Measurements from ENCODE around the gene WDR45. TPM values are rescaled to one million over a fixed set of nuclear protein-coding genes. Genes with fewer than 3 reads are reported as not detected.

Gene WDR45
- total RNA-seq, 1 experiment from 2014 or later, result 31.8 TPM

DNA sequence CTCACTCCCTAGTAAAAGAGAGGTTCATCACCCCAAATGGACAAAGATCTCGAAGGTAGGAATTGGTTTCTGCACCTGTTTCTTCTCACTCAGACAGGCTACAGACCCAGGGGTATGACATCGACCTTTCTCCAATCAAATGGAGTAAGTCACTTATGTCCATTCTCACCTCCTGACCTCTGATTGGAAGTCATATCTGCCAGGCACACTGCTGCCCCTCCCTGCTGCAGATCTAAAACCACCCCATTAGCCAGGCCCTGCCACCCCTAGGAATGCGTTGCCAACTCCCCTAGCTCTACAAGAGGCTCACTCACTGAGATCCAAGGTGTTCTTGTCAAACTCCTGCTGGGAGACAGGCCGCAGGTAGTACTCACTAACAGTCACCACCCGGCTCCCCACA, 37.0 kb upstream of the WDR45 start:
- TF ChIP-seq, protein P1, sequence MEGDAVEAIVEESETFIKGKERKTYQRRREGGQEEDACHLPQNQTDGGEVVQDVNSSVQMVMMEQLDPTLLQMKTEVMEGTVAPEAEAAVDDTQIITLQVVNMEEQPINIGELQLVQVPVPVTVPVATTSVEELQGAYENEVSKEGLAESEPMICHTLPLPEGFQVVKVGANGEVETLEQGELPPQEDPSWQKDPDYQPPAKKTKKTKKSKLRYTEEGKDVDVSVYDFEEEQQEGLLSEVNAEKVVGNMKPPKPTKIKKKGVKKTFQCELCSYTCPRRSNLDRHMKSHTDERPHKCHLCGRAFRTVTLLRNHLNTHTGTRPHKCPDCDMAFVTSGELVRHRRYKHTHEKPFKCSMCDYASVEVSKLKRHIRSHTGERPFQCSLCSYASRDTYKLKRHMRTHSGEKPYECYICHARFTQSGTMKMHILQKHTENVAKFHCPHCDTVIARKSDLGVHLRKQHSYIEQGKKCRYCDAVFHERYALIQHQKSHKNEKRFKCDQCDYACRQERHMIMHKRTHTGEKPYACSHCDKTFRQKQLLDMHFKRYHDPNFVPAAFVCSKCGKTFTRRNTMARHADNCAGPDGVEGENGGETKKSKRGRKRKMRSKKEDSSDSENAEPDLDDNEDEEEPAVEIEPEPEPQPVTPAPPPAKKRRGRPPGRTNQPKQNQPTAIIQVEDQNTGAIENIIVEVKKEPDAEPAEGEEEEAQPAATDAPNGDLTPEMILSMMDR (conservative IDR thresholded peaks at IDR 0.05; ENCODE audit: low read depth, low read length), result no peak
- no peak for TF ChIP-seq EZH2 (IDR thresholded peaks at IDR 0.05; ENCODE audit: borderline replicate concordance, low read depth, low read length, poor library complexity, severe bottlenecking)

GRCh38 chrX:49116076-49116475, 36.4 kb upstream of the WDR45 start:
- Histone ChIP-seq H3K4me1 (ENCODE audit: insufficient read depth, low read length, poor library complexity, severe bottlenecking) (no peaks in the 10 kb centered on the region), H3K27ac (ENCODE audit: low read depth, low read length, poor library complexity, severe bottlenecking) (no peak overlapping the region), H3K27me3 (replicated peaks; ENCODE audit: insufficient read depth, low read depth, low read length, poor library complexity) (no peaks in the 10 kb centered on the region), H3K36me3 (ENCODE audit: insufficient read depth, low read length, poor library complexity, severe bottlenecking) (peaks cover 9% of the 10 kb centered on the region), H3K4me3 (ENCODE audit: low read depth, low read length, poor library complexity, severe bottlenecking) (no peak overlapping the region), H3K9me3 (ENCODE audit: low read depth, low read length, poor library complexity, severe bottlenecking) (no peaks in the 10 kb centered on the region)
- POLR2A ChIA-PET (ENCODE audit: low non-redundant PET), result no interaction called here
- DNase-seq (ENCODE audit: low spot score), result no peak
- BruUV-seq (replicated peaks), result no TSS peak
- intact Hi-C loops (cut with micrococcal nuclease; ENCODE audit: unreplicated experiment), result no loop called here
- TF ChIP-seq EZH2 (IDR thresholded peaks at IDR 0.05; ENCODE audit: borderline replicate concordance, low read depth, low read length, poor library complexity, severe bottlenecking), result no peak
- TF ChIP-seq, protein P1 (conservative IDR thresholded peaks at IDR 0.05; ENCODE audit: low read depth, low read length), result no peak
- CTCF ChIA-PET, result no interaction called here

More for the DNA sequence above, 37.0 kb upstream of the WDR45 start:
- Histone ChIP-seq H3K4me3 (ENCODE audit: low read depth, low read length, poor library complexity, severe bottlenecking) (no peak overlapping the region), H3K4me1 (ENCODE audit: insufficient read depth, low read length, poor library complexity, severe bottlenecking) (no peaks in the 10 kb centered on the region), H3K27ac (ENCODE audit: low read depth, low read length, poor library complexity, severe bottlenecking) (no peak overlapping the region), H3K9me3 (ENCODE audit: low read depth, low read length, poor library complexity, severe bottlenecking) (no peaks in the 10 kb centered on the region), H3K27me3 (replicated peaks; ENCODE audit: insufficient read depth, low read depth, low read length, poor library complexity) (no peaks in the 10 kb centered on the region), H3K36me3 (ENCODE audit: insufficient read depth, low read length, poor library complexity, severe bottlenecking) (peaks cover 9% of the 10 kb centered on the region)
- POLR2A ChIA-PET (ENCODE audit: low non-redundant PET), result no interaction called here
- intact Hi-C loops (cut with micrococcal nuclease; ENCODE audit: unreplicated experiment), result no loop called here
- DNase-seq (ENCODE audit: low spot score), result no peak
- no TSS peak for BruUV-seq (replicated peaks)
- CTCF ChIA-PET, result no interaction called here

DNA sequence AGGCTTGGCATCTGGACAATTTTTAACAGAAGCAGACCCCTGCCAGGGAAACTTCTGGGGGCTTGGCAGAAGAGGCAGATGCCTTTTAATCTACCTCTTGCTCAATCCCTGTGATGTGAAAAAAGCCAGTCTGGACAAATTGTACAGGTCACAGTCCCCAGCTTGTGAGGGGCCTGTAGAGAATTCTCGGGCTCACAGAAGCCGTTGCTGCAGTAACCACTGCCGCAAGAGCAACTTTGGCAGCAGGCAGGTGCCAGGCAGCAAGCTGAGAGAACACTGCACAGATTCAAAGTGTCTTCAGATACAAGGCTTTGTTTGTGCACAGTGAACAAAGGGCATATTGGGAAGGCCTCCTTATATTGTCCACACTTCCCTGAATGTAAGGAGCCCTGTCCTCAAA, 32.1 kb upstream of the WDR45 start:
- no peak for TF ChIP-seq EZH2 (IDR thresholded peaks at IDR 0.05; ENCODE audit: borderline replicate concordance, low read depth, low read length, poor library complexity, severe bottlenecking)
- TF ChIP-seq, protein P1 (conservative IDR thresholded peaks at IDR 0.05; ENCODE audit: low read depth, low read length), result no peak
- DNase-seq (ENCODE audit: low spot score), result no peak
- Histone ChIP-seq H3K4me3 (ENCODE audit: low read depth, low read length, poor library complexity, severe bottlenecking) (no peak overlapping the region), H3K36me3 (ENCODE audit: insufficient read depth, low read length, poor library complexity, severe bottlenecking) (peaks cover 9% of the 10 kb centered on the region), H3K4me1 (ENCODE audit: insufficient read depth, low read length, poor library complexity, severe bottlenecking) (no peaks in the 10 kb centered on the region), H3K9me3 (ENCODE audit: low read depth, low read length, poor library complexity, severe bottlenecking) (no peaks in the 10 kb centered on the region), H3K27ac (ENCODE audit: low read depth, low read length, poor library complexity, severe bottlenecking) (no peak overlapping the region), H3K27me3 (replicated peaks; ENCODE audit: insufficient read depth, low read depth, low read length, poor library complexity) (no peaks in the 10 kb centered on the region)
- CTCF ChIA-PET, result no interaction called here
- POLR2A ChIA-PET (ENCODE audit: low non-redundant PET), result no interaction called here
- BruUV-seq (replicated peaks), result no TSS peak
- intact Hi-C loops (cut with micrococcal nuclease; ENCODE audit: unreplicated experiment), result no loop called here
